GM12872 (cell line): Measurements from ENCODE around the gene ROM1.

Experiments
- TF ChIP-seq, protein P1 (sequence below): IDR thresholded peaks from 3 replicates; pipeline ENCODE4 v1.5.1; 2011; ENCODE audit warnings: low read depth, mild to moderate bottlenecking, low read length, moderate library complexity; ENCODE audit not compliant: insufficient read depth

The ROM1 gene

DNA sequence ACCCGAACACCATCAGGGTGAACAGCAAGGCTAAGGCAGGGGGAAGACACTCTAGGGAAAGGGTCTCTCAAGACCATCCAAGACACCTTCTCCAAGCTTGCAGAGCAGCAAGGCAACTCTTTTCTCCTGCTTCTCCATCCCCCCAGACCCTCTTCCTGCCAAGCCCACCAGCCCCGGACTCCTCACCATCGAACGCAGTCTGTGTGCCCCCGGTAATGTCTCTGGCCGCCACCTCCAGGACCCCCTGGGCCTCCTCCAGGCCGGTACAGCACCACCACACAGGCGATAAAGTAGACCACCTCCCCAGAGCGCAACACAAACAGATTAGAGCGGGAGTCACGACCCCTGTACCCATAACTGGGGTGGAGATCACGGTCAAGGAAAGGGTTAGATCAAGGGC, 4.3 kb upstream of the ROM1 start:
- TF ChIP-seq, protein P1, sequence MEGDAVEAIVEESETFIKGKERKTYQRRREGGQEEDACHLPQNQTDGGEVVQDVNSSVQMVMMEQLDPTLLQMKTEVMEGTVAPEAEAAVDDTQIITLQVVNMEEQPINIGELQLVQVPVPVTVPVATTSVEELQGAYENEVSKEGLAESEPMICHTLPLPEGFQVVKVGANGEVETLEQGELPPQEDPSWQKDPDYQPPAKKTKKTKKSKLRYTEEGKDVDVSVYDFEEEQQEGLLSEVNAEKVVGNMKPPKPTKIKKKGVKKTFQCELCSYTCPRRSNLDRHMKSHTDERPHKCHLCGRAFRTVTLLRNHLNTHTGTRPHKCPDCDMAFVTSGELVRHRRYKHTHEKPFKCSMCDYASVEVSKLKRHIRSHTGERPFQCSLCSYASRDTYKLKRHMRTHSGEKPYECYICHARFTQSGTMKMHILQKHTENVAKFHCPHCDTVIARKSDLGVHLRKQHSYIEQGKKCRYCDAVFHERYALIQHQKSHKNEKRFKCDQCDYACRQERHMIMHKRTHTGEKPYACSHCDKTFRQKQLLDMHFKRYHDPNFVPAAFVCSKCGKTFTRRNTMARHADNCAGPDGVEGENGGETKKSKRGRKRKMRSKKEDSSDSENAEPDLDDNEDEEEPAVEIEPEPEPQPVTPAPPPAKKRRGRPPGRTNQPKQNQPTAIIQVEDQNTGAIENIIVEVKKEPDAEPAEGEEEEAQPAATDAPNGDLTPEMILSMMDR, result no peak

GRCh38 chr11:62610403-62610802, 2.7 kb upstream of the ROM1 start:
- TF ChIP-seq, protein P1, result no peak

- TF ChIP-seq, protein P1, result no peak
Observed at GRCh38 chr11:62610814-62611704, 2.0 kb upstream of the ROM1 start.

- TF ChIP-seq, protein P1, result no peak
Observed at GRCh38 chr11:62611705-62612365, 1.2 kb upstream of the ROM1 start.

GRCh38 chr11:62613291-62613778, 278 bp downstream of the ROM1 start:
- TF ChIP-seq, protein P1, result no peak

DNA sequence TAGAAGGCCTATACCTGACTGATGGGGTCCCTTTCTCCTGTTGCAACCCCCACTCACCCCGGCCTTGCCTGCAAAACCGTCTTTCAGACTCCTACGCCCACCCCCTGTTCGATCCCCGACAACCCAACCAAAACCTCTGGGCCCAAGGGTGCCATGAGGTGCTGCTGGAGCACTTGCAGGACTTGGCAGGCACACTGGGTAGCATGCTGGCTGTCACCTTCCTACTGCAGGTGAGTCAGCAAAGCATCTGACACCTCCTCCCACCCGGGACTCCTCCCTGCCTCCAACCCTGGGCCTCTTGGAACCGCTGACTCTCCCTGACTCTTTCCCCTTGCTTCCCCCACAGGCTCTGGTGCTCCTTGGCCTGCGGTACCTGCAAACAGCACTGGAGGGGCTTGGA, 1.2 kb downstream of the ROM1 start:
- TF ChIP-seq, protein P1, result no peak

- TF ChIP-seq, protein P1, result no peak
Observed at GRCh38 chr11:62615521-62615920, 2.5 kb downstream of the ROM1 start.
